HCT116 (cell line): Measurements from ENCODE around the gene FLNB.

Source experiments
- EZH2 ChIP-seq: fragments of 200-600 bp; sonication (generic); IDR thresholded peaks from 2 replicates; pipeline ENCODE4 v1.6.1; 2017; ENCODE audit warnings: antibody characterized with exemption, mixed run types
- MAX ChIP-seq: IDR thresholded peaks from 2 replicates; pipeline ENCODE4 v1.6.1; 2012
- POLR2A ChIP-seq: IDR thresholded peaks from 2 replicates; pipeline ENCODE4 v1.7.0; 2011; ENCODE audit warnings: borderline replicate concordance; ENCODE audit not compliant: insufficient read depth, insufficient read length; ENCODE audit errors: extremely low read depth
- TF ChIP-seq, protein P1 (sequence below), 3 experiments: fragments of 200-600 bp in 1 of 3; sonication (generic) in 1 of 3; IDR thresholded peaks in 2 of 3; conservative IDR thresholded peaks in 1 of 3; 2 replicates each; pipeline ENCODE4 v1.5.1; 2012 to 2017; ENCODE audit warnings: low read depth in 2 of 3, low read length in 2 of 3, antibody characterized with exemption in 1 of 3, borderline replicate concordance in 1 of 3, control low read depth in 1 of 3, mild to moderate bottlenecking in 1 of 3, mixed read lengths in 1 of 3, mixed run types in 1 of 3, moderate library complexity in 1 of 3; ENCODE audit not compliant: insufficient read depth in 1 of 3
- TF ChIP-seq, protein P2 (sequence below): IDR thresholded peaks from 2 replicates; pipeline ENCODE4 v1.6.1; 2012

DNA sequence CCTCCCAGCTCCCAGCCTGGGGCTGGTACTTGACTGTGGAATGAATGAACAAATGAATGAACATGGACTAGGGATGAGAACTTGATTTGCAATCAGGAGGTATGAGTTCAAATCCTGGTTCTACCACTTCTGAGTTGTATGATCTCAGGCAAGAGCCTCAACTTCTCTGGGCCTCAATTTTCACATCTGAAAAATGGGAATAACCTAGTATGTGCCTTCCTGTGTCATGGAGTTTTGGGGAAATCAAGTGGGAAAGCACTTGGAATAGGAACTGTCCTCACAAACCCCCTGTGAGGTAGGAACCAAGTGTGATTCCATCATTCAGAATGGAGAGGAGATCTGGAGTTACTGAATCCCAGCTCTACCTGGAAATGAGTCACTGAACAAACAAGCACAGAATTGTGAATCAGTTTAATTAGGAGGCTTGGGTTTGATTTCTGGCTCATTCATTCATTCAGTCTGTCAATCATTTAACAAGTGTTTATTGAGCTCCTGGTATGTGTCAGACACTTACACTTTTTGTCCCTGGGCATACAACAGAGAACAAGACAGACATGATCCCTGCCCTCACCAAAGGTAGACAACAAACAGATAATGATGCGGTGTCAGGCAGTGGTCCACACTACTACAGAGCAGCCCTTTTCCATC lies 172.8 kb downstream of the FLNB start:
- TF ChIP-seq, protein P1, sequence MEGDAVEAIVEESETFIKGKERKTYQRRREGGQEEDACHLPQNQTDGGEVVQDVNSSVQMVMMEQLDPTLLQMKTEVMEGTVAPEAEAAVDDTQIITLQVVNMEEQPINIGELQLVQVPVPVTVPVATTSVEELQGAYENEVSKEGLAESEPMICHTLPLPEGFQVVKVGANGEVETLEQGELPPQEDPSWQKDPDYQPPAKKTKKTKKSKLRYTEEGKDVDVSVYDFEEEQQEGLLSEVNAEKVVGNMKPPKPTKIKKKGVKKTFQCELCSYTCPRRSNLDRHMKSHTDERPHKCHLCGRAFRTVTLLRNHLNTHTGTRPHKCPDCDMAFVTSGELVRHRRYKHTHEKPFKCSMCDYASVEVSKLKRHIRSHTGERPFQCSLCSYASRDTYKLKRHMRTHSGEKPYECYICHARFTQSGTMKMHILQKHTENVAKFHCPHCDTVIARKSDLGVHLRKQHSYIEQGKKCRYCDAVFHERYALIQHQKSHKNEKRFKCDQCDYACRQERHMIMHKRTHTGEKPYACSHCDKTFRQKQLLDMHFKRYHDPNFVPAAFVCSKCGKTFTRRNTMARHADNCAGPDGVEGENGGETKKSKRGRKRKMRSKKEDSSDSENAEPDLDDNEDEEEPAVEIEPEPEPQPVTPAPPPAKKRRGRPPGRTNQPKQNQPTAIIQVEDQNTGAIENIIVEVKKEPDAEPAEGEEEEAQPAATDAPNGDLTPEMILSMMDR (IDR thresholded peaks at IDR 0.05 in 2 of 3, conservative IDR thresholded peaks at IDR 0.05 in 1 of 3; ENCODE audit: borderline replicate concordance in 1 of 3, insufficient read depth in 1 of 3, low read depth in 2 of 3, low read length in 2 of 3) = no peak
- TF ChIP-seq EZH2 (no peak), POLR2A (no peak), MAX (no peak)
- TF ChIP-seq, protein P2, sequence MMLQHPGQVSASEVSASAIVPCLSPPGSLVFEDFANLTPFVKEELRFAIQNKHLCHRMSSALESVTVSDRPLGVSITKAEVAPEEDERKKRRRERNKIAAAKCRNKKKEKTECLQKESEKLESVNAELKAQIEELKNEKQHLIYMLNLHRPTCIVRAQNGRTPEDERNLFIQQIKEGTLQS = no peak
